ENCODE measurements around the gene SNCB. TPM values are rescaled to one million over a fixed set of nuclear protein-coding genes. Genes with fewer than 3 reads are reported as not detected.
A peak's percentile ranks its signal among the peaks of the same experiment; 100 is the strongest.
"Not testable (repeated sequence)": the region's sequence is repeated elsewhere in the genome, so short reads cannot be mapped to it uniquely, and the experiment has no call there.

Gene SNCB
- total RNA-seq, 1 donor from 2014 or later = 0.07 TPM

GRCh38 chr5:176601901-176602482 is 28.3 kb downstream of the SNCB start:
- no peak for DNase-seq (ENCODE audit: low read depth, low spot score)

GRCh38 chr5:176599749-176600430 is 30.4 kb downstream of the SNCB start:
- not testable (repeated sequence) for DNase-seq (ENCODE audit: low read depth, low spot score)

GRCh38 chr5:176597417-176598389 is 32.6 kb downstream of the SNCB start:
- DNase-seq (ENCODE audit: low read depth, low spot score) = no peak

- DNase-seq (ENCODE audit: low read depth, low spot score) = no peak
Observed at GRCh38 chr5:176596689-176597416, 33.5 kb downstream of the SNCB start.

GRCh38 chr5:176596069-176596644 is 34.2 kb downstream of the SNCB start:
- DNase-seq (ENCODE audit: low read depth, low spot score) = no peak

GRCh38 chr5:176595386-176595943 is 34.9 kb downstream of the SNCB start:
- no peak for DNase-seq (ENCODE audit: low read depth, low spot score)

GRCh38 chr5:176594554-176594953 is 35.8 kb downstream of the SNCB start:
- DNase-seq (ENCODE audit: low read depth, low spot score) = no peak

GRCh38 chr5:176593273-176593869 is 37.0 kb downstream of the SNCB start:
- no peak for DNase-seq (ENCODE audit: low read depth, low spot score)

- DNase-seq (ENCODE audit: low read depth, low spot score) = no peak
Observed at GRCh38 chr5:176592573-176592972, 37.8 kb downstream of the SNCB start.

GRCh38 chr5:176591667-176592066 is 38.7 kb downstream of the SNCB start:
- DNase-seq (ENCODE audit: low read depth, low spot score) = not testable (repeated sequence)

GRCh38 chr5:176590035-176590717 is 40.2 kb downstream of the SNCB start:
- DNase-seq (ENCODE audit: low read depth, low spot score) = no peak

- no peak for DNase-seq (ENCODE audit: low read depth, low spot score)
Observed at GRCh38 chr5:176589039-176589769, 41.1 kb downstream of the SNCB start.

GRCh38 chr5:176588297-176588696 is 42.0 kb downstream of the SNCB start:
- DNase-seq (ENCODE audit: low read depth, low spot score) = no peak

- DNase-seq (ENCODE audit: low read depth, low spot score) = no peak
Observed at GRCh38 chr5:176587398-176587797, 42.9 kb downstream of the SNCB start.

- no peak for DNase-seq (ENCODE audit: low read depth, low spot score)
Observed at GRCh38 chr5:176583076-176583475, 47.3 kb downstream of the SNCB start.

GRCh38 chr5:176581361-176581760 is 49.0 kb downstream of the SNCB start:
- no peak for DNase-seq (ENCODE audit: low read depth, low spot score)

GRCh38 chr5:176579323-176579722 is 51.0 kb downstream of the SNCB start:
- DNase-seq (ENCODE audit: low read depth, low spot score) = no peak

GRCh38 chr5:176578391-176578808 is 51.9 kb downstream of the SNCB start:
- peak; percentile 17 for DNase-seq (ENCODE audit: low read depth, low spot score)
